Smooth muscle cell (in vitro differentiated cells): ENCODE results near the gene PDE1C. TPM values are rescaled to one million over a fixed set of nuclear protein-coding genes. Genes with fewer than 3 reads are reported as not detected.

Experiments used
- DNase-seq: peaks from one replicate; lab custom pipeline; 2025; ENCODE audit not compliant: unreplicated experiment; lab: John Stamatoyannopoulos, UW
- H2AFZ ChIP-seq: fragments of 200-600 bp; sonication (generic); 2 replicates; pipeline ENCODE4 v1.6.0; 2016; ENCODE audit warnings: antibody characterized with exemption, low read depth, mild to moderate bottlenecking
- H3F3A ChIP-seq: fragments of 200-600 bp; sonication (generic); 2 replicates; pipeline ENCODE4 v1.6.0; 2017; ENCODE audit warnings: antibody characterized with exemption, low read depth
- H3K27ac ChIP-seq: fragments of 200-600 bp; sonication (generic); 2 replicates; pipeline ENCODE4 v1.5.1; 2016; ENCODE audit warnings: low read depth, mild to moderate bottlenecking
- H3K27me3 ChIP-seq: fragments of 200-600 bp; sonication (generic); 2 replicates; pipeline ENCODE4 v1.6.1; 2016; ENCODE audit warnings: low read depth, mild to moderate bottlenecking
- H3K36me3 ChIP-seq: fragments of 200-600 bp; sonication (generic); 2 replicates; pipeline ENCODE4 v1.5.1; 2016; ENCODE audit warnings: low read depth
- H3K4me1 ChIP-seq: fragments of 200-600 bp; sonication (generic); 2 replicates; pipeline ENCODE4 v1.5.1; 2016; ENCODE audit warnings: low read depth
- H3K4me2 ChIP-seq: fragments of 200-600 bp; sonication (generic); 2 replicates; pipeline ENCODE4 v1.6.0; 2016; ENCODE audit warnings: mild to moderate bottlenecking
- H3K4me3 ChIP-seq: fragments of 200-600 bp; sonication (generic); 2 replicates; pipeline ENCODE4 v1.5.1; 2016; ENCODE audit warnings: mild to moderate bottlenecking
- H3K79me2 ChIP-seq: fragments of 200-600 bp; sonication (generic); 2 replicates; pipeline ENCODE4 v1.6.0; 2016; ENCODE audit warnings: low read depth, mild to moderate bottlenecking
- H3K9ac ChIP-seq: fragments of 200-600 bp; sonication (generic); 2 replicates; pipeline ENCODE4 v1.6.0; 2016; ENCODE audit warnings: low read depth
- H3K9me3 ChIP-seq: fragments of 200-600 bp; sonication (generic); replicated peaks from 2 replicates; pipeline ENCODE4 v1.5.1; 2016; ENCODE audit warnings: low read depth
- H4K20me1 ChIP-seq: fragments of 200-600 bp; sonication (generic); 2 replicates; pipeline ENCODE4 v1.6.0; 2016; ENCODE audit warnings: low read depth
- WGBS: methylation state at CpG from one replicate; pipeline ENCODE4 v1.1.7; 2016; ENCODE audit warnings: low lambda C conversion rate; 5-methylcytosine and 5-hydroxymethylcytosine counted together
- polyA plus RNA-seq: library from polyadenylated mRNA; unstranded; fragments of >200 nt; fragmentation: Nextera tagmentation; extraction: Ambion mirVana; gene quantifications from 2 replicates; pipeline ENCODE4 v1.2.1, GENCODE V29; 2016
- total RNA-seq: library from RNA; depleted of rRNA; stranded (reverse); fragments of >200 nt; gene quantifications from 2 replicates; pipeline ENCODE4 v1.2.3, GENCODE V29; 2014
- TF ChIP-seq, protein P1 (sequence below): fragments of 200-600 bp; sonication (generic); IDR thresholded peaks from 2 replicates; pipeline ENCODE4 v1.5.1; 2017; ENCODE audit warnings: borderline replicate concordance, mild to moderate bottlenecking, antibody characterized with exemption; ENCODE audit not compliant: insufficient read depth, poor library complexity, severe bottlenecking

PDE1C gene
- total and polyA plus RNA-seq, 2 experiments from 2014 or later: 1.2 to 6.9 TPM

DNA sequence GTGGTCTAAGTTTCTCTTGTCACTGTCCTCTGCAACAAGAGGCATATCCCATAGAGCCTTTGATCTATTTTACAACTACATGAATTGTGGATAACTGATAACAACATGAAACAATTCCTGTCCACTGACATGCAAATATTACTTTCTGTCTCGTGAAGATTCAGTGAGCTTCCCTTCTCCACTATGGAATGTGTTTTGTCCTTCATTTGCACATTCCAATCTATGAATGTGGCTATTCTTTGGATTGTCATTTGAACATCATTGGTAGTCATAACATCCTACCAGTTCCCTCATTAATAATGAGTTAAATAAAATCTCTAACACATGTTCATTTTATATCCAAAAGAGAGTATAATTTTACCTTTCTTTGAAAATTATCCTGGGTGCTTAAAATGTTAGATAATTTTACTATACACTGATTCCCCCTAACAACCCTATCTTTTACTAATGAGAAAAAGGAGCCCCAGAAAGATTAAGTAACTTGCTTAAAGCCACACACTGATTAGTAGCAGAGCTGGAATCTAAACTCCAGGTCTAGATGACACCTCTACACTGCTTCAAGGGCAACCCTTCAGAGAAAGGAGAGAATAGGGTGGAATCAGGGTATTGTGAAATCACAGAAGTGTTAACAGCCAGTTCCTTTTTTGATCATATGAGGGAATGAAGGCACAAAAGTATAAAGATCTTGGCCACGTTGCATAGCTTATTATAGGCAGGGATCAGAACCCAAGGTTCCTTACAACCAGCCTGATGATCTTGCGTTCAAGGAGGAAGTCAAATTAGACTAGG, 39.1 kb downstream of the PDE1C start:
- Histone ChIP-seq H3K4me2 (no peak overlapping the region), H3K36me3 (no peaks in the 10 kb centered on the region), H3K9ac (no peak overlapping the region), H2AFZ (no peak overlapping the region), H3K79me2 (no peaks in the 10 kb centered on the region), H3K4me3 (no peak overlapping the region), H3K27ac (no peak overlapping the region), H3K9me3 (no peaks in the 10 kb centered on the region), H4K20me1 (no peaks in the 10 kb centered on the region), H3K27me3 (no peaks in the 10 kb centered on the region), H3K4me1 (no peaks in the 10 kb centered on the region), H3F3A (no peaks in the 10 kb centered on the region)
- WGBS: 75% methylated on average over 3 of the region's 3 CpGs
- TF ChIP-seq, protein P1, sequence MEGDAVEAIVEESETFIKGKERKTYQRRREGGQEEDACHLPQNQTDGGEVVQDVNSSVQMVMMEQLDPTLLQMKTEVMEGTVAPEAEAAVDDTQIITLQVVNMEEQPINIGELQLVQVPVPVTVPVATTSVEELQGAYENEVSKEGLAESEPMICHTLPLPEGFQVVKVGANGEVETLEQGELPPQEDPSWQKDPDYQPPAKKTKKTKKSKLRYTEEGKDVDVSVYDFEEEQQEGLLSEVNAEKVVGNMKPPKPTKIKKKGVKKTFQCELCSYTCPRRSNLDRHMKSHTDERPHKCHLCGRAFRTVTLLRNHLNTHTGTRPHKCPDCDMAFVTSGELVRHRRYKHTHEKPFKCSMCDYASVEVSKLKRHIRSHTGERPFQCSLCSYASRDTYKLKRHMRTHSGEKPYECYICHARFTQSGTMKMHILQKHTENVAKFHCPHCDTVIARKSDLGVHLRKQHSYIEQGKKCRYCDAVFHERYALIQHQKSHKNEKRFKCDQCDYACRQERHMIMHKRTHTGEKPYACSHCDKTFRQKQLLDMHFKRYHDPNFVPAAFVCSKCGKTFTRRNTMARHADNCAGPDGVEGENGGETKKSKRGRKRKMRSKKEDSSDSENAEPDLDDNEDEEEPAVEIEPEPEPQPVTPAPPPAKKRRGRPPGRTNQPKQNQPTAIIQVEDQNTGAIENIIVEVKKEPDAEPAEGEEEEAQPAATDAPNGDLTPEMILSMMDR: no peak
- no peak for DNase-seq

DNA sequence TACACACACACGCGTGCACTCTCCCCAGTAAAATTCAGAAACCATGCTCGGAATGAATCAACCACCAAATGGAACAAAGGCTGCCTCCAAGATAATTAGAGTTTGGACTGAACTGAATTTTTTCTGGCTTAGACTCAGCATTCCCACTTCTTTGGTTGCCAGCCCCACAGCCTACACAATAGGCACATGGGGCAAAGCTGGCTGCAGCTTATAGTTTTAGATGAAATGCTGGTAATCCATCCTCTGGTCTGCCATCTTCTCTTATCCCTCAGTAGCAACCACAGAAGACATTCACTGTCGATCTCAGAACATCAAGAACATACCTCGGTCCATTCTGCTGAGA, 44.2 kb downstream of the PDE1C start:
- no peaks in the 10 kb centered on the region for H3K79me2 ChIP-seq
- TF ChIP-seq, protein P1: no peak
- no peak overlapping the region for H3K4me3 ChIP-seq
- H3F3A ChIP-seq: no peaks in the 10 kb centered on the region
- no peak overlapping the region for H3K27ac ChIP-seq
- no peak overlapping the region for H3K9ac ChIP-seq
- no peaks in the 10 kb centered on the region for H3K9me3 ChIP-seq
- WGBS: 87% methylated on average over 5 of the region's 5 CpGs
- H3K4me1 ChIP-seq: no peaks in the 10 kb centered on the region
- DNase-seq: no peak
- no peaks in the 10 kb centered on the region for H3K27me3 ChIP-seq
- H3K4me2 ChIP-seq: no peak overlapping the region
- H3K36me3 ChIP-seq: no peaks in the 10 kb centered on the region
- H4K20me1 ChIP-seq: no peaks in the 10 kb centered on the region
- H2AFZ ChIP-seq: no peak overlapping the region

DNA sequence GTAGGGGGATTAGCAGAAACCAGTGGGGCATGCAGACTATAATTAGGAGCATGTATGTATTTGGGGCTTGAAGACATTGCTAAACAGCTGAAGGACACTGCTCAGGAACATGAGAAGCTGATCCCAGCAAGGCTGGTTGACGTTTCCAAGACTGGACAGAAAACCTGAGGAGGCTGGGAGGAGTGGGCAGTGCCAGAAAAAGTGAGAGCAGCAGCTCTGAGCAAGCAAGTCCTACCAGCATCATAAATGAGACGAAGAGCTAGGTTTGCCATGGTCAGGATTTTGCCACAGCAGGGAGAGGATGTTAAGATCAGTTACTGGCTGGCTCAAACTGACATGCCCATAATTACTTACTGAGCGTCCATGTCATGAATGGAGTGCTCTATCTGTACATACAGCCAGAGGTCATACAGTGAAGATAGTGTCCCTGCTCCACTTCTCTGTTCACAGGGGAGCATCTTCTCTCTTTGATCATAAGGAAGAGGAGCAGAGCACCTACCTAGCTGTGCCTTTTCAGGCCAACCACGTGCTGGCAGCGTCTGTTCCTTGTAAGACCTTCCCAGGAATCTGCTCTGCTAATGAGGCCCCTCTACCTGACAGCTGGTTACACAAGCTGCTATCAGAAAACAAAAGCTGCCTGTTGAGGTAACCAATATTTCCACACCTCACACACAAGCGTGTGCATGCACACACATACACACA, 44.7 kb downstream of the PDE1C start:
- Histone ChIP-seq H2AFZ (no peak overlapping the region), H3K79me2 (no peaks in the 10 kb centered on the region), H3K4me1 (no peaks in the 10 kb centered on the region), H4K20me1 (no peaks in the 10 kb centered on the region), H3K9me3 (no peaks in the 10 kb centered on the region), H3K36me3 (no peaks in the 10 kb centered on the region), H3K27ac (no peak overlapping the region), H3F3A (no peaks in the 10 kb centered on the region), H3K9ac (no peak overlapping the region), H3K4me2 (no peak overlapping the region), H3K4me3 (no peak overlapping the region), H3K27me3 (no peaks in the 10 kb centered on the region)
- WGBS: 90% methylated on average over 6 of the region's 6 CpGs
- TF ChIP-seq, protein P1: no peak
- no peak for DNase-seq

DNA sequence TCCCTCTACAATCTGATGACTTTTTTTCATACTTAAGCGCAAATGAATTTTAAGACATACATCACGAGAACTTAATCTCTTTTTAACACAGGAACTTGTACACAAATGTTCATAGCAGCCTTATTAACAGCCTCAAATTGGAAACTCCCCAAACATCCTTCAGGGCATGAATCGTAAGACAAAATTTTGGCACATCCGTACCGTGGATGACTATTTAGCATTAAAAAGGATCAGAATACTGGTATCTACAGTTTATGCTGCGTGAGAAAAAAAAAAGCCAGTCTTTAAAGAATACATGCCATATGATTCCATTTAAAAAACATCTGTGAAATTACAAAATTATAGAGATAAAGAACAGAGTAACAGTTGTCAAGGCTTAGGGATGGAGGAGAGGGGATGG, 46.8 kb downstream of the PDE1C start:
- Histone ChIP-seq H4K20me1 (no peaks in the 10 kb centered on the region), H3K27me3 (no peaks in the 10 kb centered on the region), H3K27ac (no peak overlapping the region), H3K79me2 (no peaks in the 10 kb centered on the region), H2AFZ (no peak overlapping the region), H3K9ac (no peak overlapping the region), H3K9me3 (no peaks in the 10 kb centered on the region), H3K4me1 (no peaks in the 10 kb centered on the region), H3K4me3 (no peak overlapping the region), H3K36me3 (no peaks in the 10 kb centered on the region), H3K4me2 (no peak overlapping the region), H3F3A (no peaks in the 10 kb centered on the region)
- TF ChIP-seq, protein P1: no peak
- no peak for DNase-seq
- WGBS: 70% methylated on average over 6 of the region's 6 CpGs
